Activated CD4-positive, alpha-beta T cell treated with anti-CD3 and anti-CD28 coated beads for 36 hours (primary cell): ENCODE measurements around the gene YPEL5. TPM values are rescaled to one million over a fixed set of nuclear protein-coding genes. Genes with fewer than 3 reads are reported as not detected.

Source experiments
- ATAC-seq: fragments of 200-7000 bp; cut with Tn5 transposase; one replicate; pipeline ENCODE4 v1.10.0; 2021; ENCODE audit warnings: mild to moderate bottlenecking, moderate library complexity
- CTCF ChIA-PET: fragments of 350-600 bp; sonication (Branson Sonifier 250); formaldehyde crosslinking; loops from one replicate; lab custom pipeline; 2021; ENCODE audit warnings: antibody characterized with exemption; lab: Charles Lee
- POLR2A ChIA-PET: fragments of 350-600 bp; sonication (Branson Sonifier 250); formaldehyde crosslinking; loops from one replicate; lab custom pipeline; 2021; ENCODE audit warnings: antibody characterized with exemption, inconsistent platforms; lab: Charles Lee
- DNase-seq: peaks from one replicate; pipeline ENCODE4 v3.0.0-alpha.2; 2020
- H3K27ac Mint-ChIP-seq: one replicate; pipeline ENCODE4 v1.8.0; 2021; ENCODE audit warnings: mixed read lengths
- H3K27me3 Mint-ChIP-seq: one replicate; pipeline ENCODE4 v1.8.0; 2021; ENCODE audit warnings: mixed read lengths
- H3K36me3 Mint-ChIP-seq: one replicate; pipeline ENCODE4 v1.8.0; 2021; ENCODE audit warnings: low read depth, mixed read lengths
- H3K4me1 Mint-ChIP-seq: one replicate; pipeline ENCODE4 v1.8.0; 2021; ENCODE audit warnings: mixed read lengths
- H3K4me3 Mint-ChIP-seq: one replicate; pipeline ENCODE4 v1.8.0; 2021; ENCODE audit warnings: mild to moderate bottlenecking, moderate library complexity, mixed read lengths
- H3K9me3 Mint-ChIP-seq: one replicate; pipeline ENCODE4 v1.8.0; 2021; ENCODE audit warnings: low read depth, mixed read lengths
- intact Hi-C, 2 experiments: fragments of 100-400 bp; cut with DNase I in 1 of 2; cut with micrococcal nuclease in 1 of 2; formaldehyde crosslinking; loops; one replicate each; pipeline versions ENCODE4 v1.14.2 to v1.15.1; 2022 to 2024; cut with DNase I, micrococcal nuclease
- total RNA-seq, 2 experiments: library from RNA; stranded (reverse); gene quantifications; one replicate each; pipeline ENCODE4 v1.2.3, GENCODE V29; 2021

Gene YPEL5
- total RNA-seq, 2 experiments from 2014 or later: 27.2 to 35.8 TPM

- ATAC-seq (no peak), DNase-seq (no peak)
- Mint-ChIP-seq H3K4me1 (peaks cover 60% of the 10 kb centered on the region), H3K27ac (peak overlapping the region; percentile 67), H3K4me3 (peak overlapping the region; percentile 2), H3K36me3 (peaks cover 12% of the 10 kb centered on the region), H3K27me3 (no peaks in the 10 kb centered on the region), H3K9me3 (no peaks in the 10 kb centered on the region)
- CTCF ChIA-PET: interaction anchor here (0.6 to 7.3 kb wide), 11 partner anchors 8 to 814 kb away, joined by 3 to 114 read pairs (median 4); no protein-coding TSS in a partner anchor
- POLR2A ChIA-PET: interaction anchor here (1.2 to 2.4 kb wide), 2 partner anchors 15 to 82 kb away, joined by 4 to 7 read pairs; no protein-coding TSS in a partner anchor
- intact Hi-C loops: loop anchor here (5.0 to 10.0 kb wide), 7 partner anchors 187 to 1758 kb away; partner anchors contain the start of genes EHD3 (in 1 of the 2), FOSL2 (in 1 of the 2), LCLAT1 (in 1 of the 2) and WDR43 (in 1 of the 2)
Observed at GRCh38 chr2:30149976-30150375, 3.2 kb downstream of the YPEL5 start.

GRCh38 chr2:30150786-30151185, 4.0 kb downstream of the YPEL5 start:
- DNase-seq (no peak), ATAC-seq (no peak)
- no peaks in the 10 kb centered on the region for H3K27me3 Mint-ChIP-seq
- H3K27ac Mint-ChIP-seq: no peak overlapping the region
- H3K4me1 Mint-ChIP-seq: peaks cover 62% of the 10 kb centered on the region
- H3K9me3 Mint-ChIP-seq: no peaks in the 10 kb centered on the region
- ChIA-PET POLR2A (interaction anchor here (1.0 to 2.4 kb wide), 2 partner anchors 14 to 76 kb away, joined by 6 to 7 read pairs; no protein-coding TSS in a partner anchor), CTCF (interaction anchor here (0.9 to 7.3 kb wide), 12 partner anchors 9 to 561 kb away, joined by 3 to 114 read pairs (median 4); no protein-coding TSS in a partner anchor)
- intact Hi-C loops: no loop called here
- no peak overlapping the region for H3K4me3 Mint-ChIP-seq
- peaks cover 12% of the 10 kb centered on the region for H3K36me3 Mint-ChIP-seq

GRCh38 chr2:30152385-30152784, 5.6 kb downstream of the YPEL5 start:
- no peak overlapping the region for H3K27ac Mint-ChIP-seq
- no peak for ATAC-seq
- H3K27me3 Mint-ChIP-seq: no peaks in the 10 kb centered on the region
- H3K9me3 Mint-ChIP-seq: no peaks in the 10 kb centered on the region
- no peak for DNase-seq
- intact Hi-C loops: no loop called here
- H3K36me3 Mint-ChIP-seq: peaks cover 22% of the 10 kb centered on the region
- ChIA-PET POLR2A (interaction anchor here (2.4 kb wide), 1 partner anchor 12 kb away, joined by 7 read pairs; no protein-coding TSS in a partner anchor), CTCF (interaction anchor here (1.7 to 7.3 kb wide), 2 partner anchors 12 to 13 kb away, joined by 4 to 114 read pairs; no protein-coding TSS in a partner anchor)
- H3K4me1 Mint-ChIP-seq: peaks cover 72% of the 10 kb centered on the region
- no peak overlapping the region for H3K4me3 Mint-ChIP-seq

GRCh38 chr2:30155202-30155601, 8.4 kb downstream of the YPEL5 start:
- H3K4me1 Mint-ChIP-seq: peaks cover 60% of the 10 kb centered on the region
- no peaks in the 10 kb centered on the region for H3K27me3 Mint-ChIP-seq
- POLR2A ChIA-PET: interaction anchor here (0.7 to 1.2 kb wide), 2 partner anchors 9 to 115 kb away, joined by 3 to 4 read pairs; partner anchors contain the start of gene YPEL5
- H3K27ac Mint-ChIP-seq: peak overlapping the region; percentile 2
- no peak overlapping the region for H3K4me3 Mint-ChIP-seq
- no peaks in the 10 kb centered on the region for H3K9me3 Mint-ChIP-seq
- intact Hi-C loops: no loop called here
- ATAC-seq (no peak), DNase-seq (no peak)
- CTCF ChIA-PET: interaction anchor here (0.9 to 3.6 kb wide), 5 partner anchors 9 to 561 kb away, joined by 3 to 32 read pairs (median 6); partner anchors contain the start of gene YPEL5
- H3K36me3 Mint-ChIP-seq: peaks cover 28% of the 10 kb centered on the region

- Mint-ChIP-seq H3K27ac (peak overlapping the region; percentile 28), H3K9me3 (no peaks in the 10 kb centered on the region), H3K4me1 (peaks cover 52% of the 10 kb centered on the region), H3K4me3 (no peak overlapping the region), H3K36me3 (peaks cover 30% of the 10 kb centered on the region), H3K27me3 (no peaks in the 10 kb centered on the region)
- peak; percentile 74 for ATAC-seq
- intact Hi-C loops: no loop called here
- ChIA-PET CTCF (interaction anchor here (0.6 to 3.6 kb wide), 12 partner anchors 9 to 560 kb away, joined by 3 to 32 read pairs (median 4); partner anchors contain the start of gene YPEL5), POLR2A (interaction anchor here (0.6 to 1.2 kb wide), 3 partner anchors 10 to 1144 kb away, joined by 3 to 4 read pairs (median 3); partner anchors contain the start of gene YPEL5)
- no peak for DNase-seq
Observed at GRCh38 chr2:30155889-30156658, 9.3 kb downstream of the YPEL5 start.

GRCh38 chr2:30157616-30158015, 10.8 kb downstream of the YPEL5 start:
- ChIA-PET CTCF (interaction anchor here (0.8 to 3.6 kb wide), 5 partner anchors 8 to 555 kb away, joined by 3 to 32 read pairs (median 3); no protein-coding TSS in a partner anchor), POLR2A (no interaction called here)
- H3K4me3 Mint-ChIP-seq: no peak overlapping the region
- no peaks in the 10 kb centered on the region for H3K9me3 Mint-ChIP-seq
- peaks cover 25% of the 10 kb centered on the region for H3K36me3 Mint-ChIP-seq
- peak overlapping the region; percentile 55 for H3K27ac Mint-ChIP-seq
- DNase-seq (no peak), ATAC-seq (peak; percentile 63)
- no peaks in the 10 kb centered on the region for H3K27me3 Mint-ChIP-seq
- peaks cover 43% of the 10 kb centered on the region for H3K4me1 Mint-ChIP-seq
- intact Hi-C loops: no loop called here

- ChIA-PET CTCF (interaction anchor here (0.6 to 2.6 kb wide), 6 partner anchors 10 to 552 kb away, joined by 3 to 13 read pairs (median 4); no protein-coding TSS in a partner anchor), POLR2A (no interaction called here)
- peaks cover 37% of the 10 kb centered on the region for H3K4me1 Mint-ChIP-seq
- H3K4me3 Mint-ChIP-seq: no peak overlapping the region
- intact Hi-C loops: loop anchor here in 1 of 2 experiments (10.0 kb wide), 1 partner anchor 1175 kb away; no protein-coding TSS in a partner anchor
- no peak for ATAC-seq
- peaks cover 23% of the 10 kb centered on the region for H3K36me3 Mint-ChIP-seq
- H3K27ac Mint-ChIP-seq: no peak overlapping the region
- H3K9me3 Mint-ChIP-seq: no peaks in the 10 kb centered on the region
- H3K27me3 Mint-ChIP-seq: no peaks in the 10 kb centered on the region
- no peak for DNase-seq
Observed at GRCh38 chr2:30159766-30160165, 13.0 kb downstream of the YPEL5 start.

GRCh38 chr2:30161929-30162706, 15.3 kb downstream of the YPEL5 start:
- CTCF ChIA-PET: interaction anchor here (0.6 to 10.0 kb wide), 12 partner anchors 14 to 547 kb away, joined by 3 to 501 read pairs (median 3); partner anchors contain the start of gene YPEL5
- H3K27me3 Mint-ChIP-seq: no peaks in the 10 kb centered on the region
- ATAC-seq (no peak), DNase-seq (no peak)
- POLR2A ChIA-PET: interaction anchor here (0.6 kb wide), 2 partner anchors 70 to 269 kb away, joined by 5 to 6 read pairs; no protein-coding TSS in a partner anchor
- peaks cover 15% of the 10 kb centered on the region for H3K36me3 Mint-ChIP-seq
- no peak overlapping the region for H3K27ac Mint-ChIP-seq
- no peaks in the 10 kb centered on the region for H3K9me3 Mint-ChIP-seq
- no peak overlapping the region for H3K4me3 Mint-ChIP-seq
- intact Hi-C loops: loop anchor here in 1 of 2 experiments (10.0 kb wide), 1 partner anchor 1173 kb away; no protein-coding TSS in a partner anchor
- peaks cover 24% of the 10 kb centered on the region for H3K4me1 Mint-ChIP-seq

- Mint-ChIP-seq H3K36me3 (peaks cover 8% of the 10 kb centered on the region), H3K27ac (no peak overlapping the region), H3K9me3 (no peaks in the 10 kb centered on the region), H3K4me3 (no peak overlapping the region), H3K27me3 (no peaks in the 10 kb centered on the region), H3K4me1 (peaks cover 17% of the 10 kb centered on the region)
- intact Hi-C loops: loop anchor here in 1 of 2 experiments (10.0 kb wide), 1 partner anchor 1172 kb away; no protein-coding TSS in a partner anchor
- DNase-seq: no peak
- no peak for ATAC-seq
- ChIA-PET POLR2A (interaction anchor here (0.6 kb wide), 2 partner anchors 69 to 269 kb away, joined by 5 to 6 read pairs; no protein-coding TSS in a partner anchor), CTCF (interaction anchor here (0.8 to 10.0 kb wide), 10 partner anchors 14 to 546 kb away, joined by 3 to 501 read pairs (median 3); partner anchors contain the start of gene YPEL5)
Observed at GRCh38 chr2:30162806-30163205, 16.0 kb downstream of the YPEL5 start.
